Thyroid gland (tissue), 4 donors: Measurements from ENCODE around the gene MICAL3. TPM values are rescaled to one million over a fixed set of nuclear protein-coding genes. Genes with fewer than 3 reads are reported as not detected.

Experiments used
- DNase-seq, 2 donors: peaks; one replicate each; pipeline ENCODE4 v3.0.0-alpha.2; 2019
- H3K27ac ChIP-seq, 3 donors: fragments of 200-600 bp; sonication (generic); 1 replicate in 2 of 3; 2 replicates in 1 of 3; pipeline ENCODE4 v1.5.1; 2016 to 2019; ENCODE audit warnings: mild to moderate bottlenecking in 1 of 3, moderate library complexity in 1 of 3
- H3K27me3 ChIP-seq: fragments of 200-600 bp; sonication (generic); one replicate; pipeline ENCODE4 v1.5.1; 2019
- H3K36me3 ChIP-seq, 2 donors: fragments of 200-600 bp; sonication (generic); one replicate each; pipeline ENCODE4 v1.5.1; 2016 to 2019
- H3K4me1 ChIP-seq, 2 donors: fragments of 200-600 bp; sonication (generic); one replicate each; pipeline ENCODE4 v1.5.1; 2017 to 2019
- H3K4me3 ChIP-seq, 3 donors: fragments of 200-600 bp; sonication (generic); replicated peaks in 1 of 3; 1 replicate in 2 of 3; 2 replicates in 1 of 3; pipeline ENCODE4 v1.5.1; 2016; ENCODE audit warnings: mild to moderate bottlenecking in 1 of 3
- H3K9me3 ChIP-seq: fragments of 200-600 bp; sonication (generic); one replicate; pipeline ENCODE4 v1.5.1; 2017
- CTCF ChIP-seq, 6 experiments: fragments of 200-600 bp in 3 of 6; fragments of 450-650 bp in 3 of 6; sonication (generic) in 3 of 6; IDR thresholded peaks; one replicate each; pipeline ENCODE4 v1.5.1; 2016 to 2019; ENCODE audit warnings: antibody characterized with exemption in 6 of 6, mild to moderate bottlenecking in 2 of 6, inconsistent platforms in 1 of 6, moderate library complexity in 1 of 6
- POLR2A ChIP-seq, 2 donors: fragments of 450-650 bp; IDR thresholded peaks; one replicate each; pipeline ENCODE4 v1.6.1; 2017; ENCODE audit warnings: antibody characterized with exemption in 2 of 2, mild to moderate bottlenecking in 2 of 2, moderate library complexity in 1 of 2
- whole genome bisulfite sequencing, 2 donors: methylation state at CpG; one replicate each; pipeline ENCODE4 v1.1.5; 2017; 5-methylcytosine and 5-hydroxymethylcytosine counted together
- intact Hi-C: fragments of 100-400 bp; cut with DNase I; formaldehyde crosslinking; loops from one replicate; pipeline ENCODE4 v1.15.1; 2023
- total RNA-seq, 4 donors: library from RNA; depleted of rRNA; stranded (reverse); fragments of >200 nt; gene quantifications; one replicate each; pipeline ENCODE4 v1.2.3, GENCODE V29; 2016

The MICAL3 gene
- total RNA-seq, 4 donors from 2014 or later, result 31.8 to 53.8 (median 43.6) TPM

GRCh38 chr22:17823964-17824363 lies 200.4 kb downstream of the MICAL3 start:
- whole genome bisulfite sequencing, 2 donors, result 87 to 91% methylated on average over 10 to 15 of the region's 15 CpGs
- H3K4me3 ChIP-seq, result no peak overlapping the region
- no peak for DNase-seq
- peaks cover 4 to 9% of the 10 kb centered on the region in 2 donors for H3K36me3 ChIP-seq
- no peak overlapping the region for H3K27ac ChIP-seq
- intact Hi-C loops, result no loop called here
- no peaks in the 10 kb centered on the region for H3K4me1 ChIP-seq
- H3K27me3 ChIP-seq, result no peaks in the 10 kb centered on the region
- TF ChIP-seq POLR2A (IDR thresholded peaks at IDR 0.05) (no peak), CTCF (IDR thresholded peaks at IDR 0.05) (no peak)
- H3K9me3 ChIP-seq, result no peaks in the 10 kb centered on the region

- Histone ChIP-seq H3K36me3 (peaks cover 4 to 12% of the 10 kb centered on the region in 2 donors), H3K4me3 (no peak overlapping the region)
- intact Hi-C loops, result no loop called here
Measured at GRCh38 chr22:17823226-17823625, 201.1 kb downstream of the MICAL3 start.

GRCh38 chr22:17822087-17822486 lies 202.3 kb downstream of the MICAL3 start:
- no peaks in the 10 kb centered on the region for H3K4me1 ChIP-seq
- H3K36me3 ChIP-seq, result peaks cover 8 to 12% of the 10 kb centered on the region in 2 donors
- H3K27me3 ChIP-seq, result no peaks in the 10 kb centered on the region
- WGBS, 2 donors, result 91 to 92% methylated on average over 13 of the region's 13 CpGs
- H3K27ac ChIP-seq, result no peak overlapping the region
- no peak for DNase-seq
- intact Hi-C loops, result no loop called here
- TF ChIP-seq POLR2A (IDR thresholded peaks at IDR 0.05) (no peak), CTCF (IDR thresholded peaks at IDR 0.05) (no peak)
- H3K9me3 ChIP-seq, result no peaks in the 10 kb centered on the region
- no peak overlapping the region for H3K4me3 ChIP-seq

More at GRCh38 chr22:17823226-17823625, 201.1 kb downstream of the MICAL3 start:
- 92% methylated on average over 4 of the region's 4 CpGs for WGBS, 2 donors
- Histone ChIP-seq H3K4me1 (no peaks in the 10 kb centered on the region), H3K27ac (no peak overlapping the region), H3K9me3 (no peaks in the 10 kb centered on the region), H3K27me3 (no peaks in the 10 kb centered on the region)
- no peak for DNase-seq
- TF ChIP-seq CTCF (IDR thresholded peaks at IDR 0.05), result no peak
- TF ChIP-seq POLR2A (IDR thresholded peaks at IDR 0.05), result no peak

- WGBS, 2 donors, result 94 to 97% methylated on average over 3 of the region's 3 CpGs
Measured at GRCh38 chr22:17820879-17821439, 203.4 kb downstream of the MICAL3 start.

More at GRCh38 chr22:17820879-17821439, 203.4 kb downstream of the MICAL3 start:
- DNase-seq, result no peak
- intact Hi-C loops, result no loop called here
- Histone ChIP-seq H3K4me1 (no peaks in the 10 kb centered on the region), H3K36me3 (peaks cover 19 to 20% of the 10 kb centered on the region in 2 donors), H3K27me3 (no peaks in the 10 kb centered on the region), H3K9me3 (no peaks in the 10 kb centered on the region), H3K4me3 (no peak overlapping the region), H3K27ac (no peak overlapping the region)
- TF ChIP-seq POLR2A (IDR thresholded peaks at IDR 0.05) (no peak), CTCF (IDR thresholded peaks at IDR 0.05) (no peak)
